ENCODE measurements around the gene MRPL37.

MRPL37 gene

DNA sequence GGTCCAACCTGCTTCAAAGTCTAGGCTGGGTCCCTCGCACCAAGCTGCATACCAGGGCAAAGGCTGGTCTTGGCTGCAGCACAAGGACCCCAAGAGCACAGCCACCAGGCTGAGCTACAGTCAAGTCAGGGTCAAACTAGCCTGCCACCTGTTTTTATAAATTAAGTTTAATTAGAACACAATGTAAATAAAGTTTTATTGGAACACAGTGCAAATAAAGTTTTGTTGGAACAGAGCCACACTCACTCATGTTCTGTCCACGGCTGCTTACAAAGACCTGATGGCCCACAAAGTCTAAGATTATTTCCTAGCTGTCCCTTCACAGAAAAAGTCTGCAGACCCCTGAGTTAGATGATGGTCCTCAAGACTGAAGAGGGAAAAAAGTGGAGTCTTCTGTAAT, 66.2 kb downstream of the MRPL37 start:
- no peak for DNase-seq

DNA sequence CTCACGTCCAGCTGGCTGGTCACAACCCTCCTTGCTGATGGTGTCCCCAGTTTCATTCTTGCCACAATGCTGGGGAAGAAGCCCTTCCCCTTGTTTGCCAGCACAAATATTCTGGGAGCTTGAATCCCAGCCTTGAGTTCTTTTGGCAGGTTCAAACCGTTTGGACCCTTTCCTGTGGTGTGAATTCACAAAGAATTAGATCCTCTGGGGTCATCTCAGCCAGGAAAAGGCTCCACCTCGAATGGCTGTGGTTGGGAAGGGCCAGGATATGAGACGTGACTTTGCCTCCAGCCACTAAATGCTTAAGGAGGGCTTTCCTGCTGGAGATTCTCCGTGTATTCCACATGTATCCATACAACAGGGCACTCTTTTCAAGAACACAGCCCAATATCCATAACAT, 66.9 kb downstream of the MRPL37 start:
- DNase-seq, result no peak

All from femur (tissue), 1 donor.